ENCODE results near the gene DNAH3. TPM values are rescaled to one million over a fixed set of nuclear protein-coding genes. Genes with fewer than 3 reads are reported as not detected.

The DNAH3 gene
- total and polyA plus RNA-seq, 2 of the 13 experiments (the other 11 are each of a cell fraction or from before 2014, with no cell fraction given) = 0.07 to 0.08 TPM

DNA sequence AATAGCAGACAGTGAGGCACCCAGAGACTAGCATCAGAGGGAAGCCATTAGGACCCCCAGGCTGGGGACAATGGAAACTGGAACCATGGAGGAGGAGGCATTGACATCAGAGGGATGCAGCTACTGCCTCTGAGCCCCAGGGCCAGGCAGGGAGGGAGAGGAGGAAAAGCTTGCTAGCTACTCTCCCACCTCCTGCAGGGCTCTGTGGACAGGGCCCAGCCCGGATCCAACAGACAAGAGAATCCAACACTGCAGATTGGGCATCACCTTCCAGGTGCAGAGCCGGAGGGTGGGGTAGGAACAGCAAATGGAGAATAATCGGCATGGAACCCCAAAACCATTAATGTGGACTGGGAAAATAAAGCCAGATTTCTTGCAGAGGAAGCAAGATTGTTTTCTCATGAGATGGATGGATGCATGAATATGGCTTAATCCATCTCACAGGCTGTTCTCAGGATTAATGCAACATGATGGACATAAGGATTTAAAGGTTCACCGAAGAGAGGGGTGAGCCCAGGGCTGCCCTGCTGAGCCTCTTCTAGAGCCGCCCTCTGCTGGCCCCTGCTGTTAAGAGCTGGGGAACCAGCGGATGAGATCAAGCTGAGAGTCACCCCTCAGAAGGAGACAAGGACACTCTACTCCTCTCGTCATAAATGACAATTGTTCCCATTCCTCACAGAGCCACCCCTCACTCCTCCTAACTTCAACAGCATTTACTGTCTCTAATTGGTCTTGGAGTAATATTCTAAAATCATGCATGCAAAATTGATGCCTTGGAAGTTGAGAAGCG lies 48.8 kb downstream of the DNAH3 start (continued):
- TF ChIP-seq, protein P1, sequence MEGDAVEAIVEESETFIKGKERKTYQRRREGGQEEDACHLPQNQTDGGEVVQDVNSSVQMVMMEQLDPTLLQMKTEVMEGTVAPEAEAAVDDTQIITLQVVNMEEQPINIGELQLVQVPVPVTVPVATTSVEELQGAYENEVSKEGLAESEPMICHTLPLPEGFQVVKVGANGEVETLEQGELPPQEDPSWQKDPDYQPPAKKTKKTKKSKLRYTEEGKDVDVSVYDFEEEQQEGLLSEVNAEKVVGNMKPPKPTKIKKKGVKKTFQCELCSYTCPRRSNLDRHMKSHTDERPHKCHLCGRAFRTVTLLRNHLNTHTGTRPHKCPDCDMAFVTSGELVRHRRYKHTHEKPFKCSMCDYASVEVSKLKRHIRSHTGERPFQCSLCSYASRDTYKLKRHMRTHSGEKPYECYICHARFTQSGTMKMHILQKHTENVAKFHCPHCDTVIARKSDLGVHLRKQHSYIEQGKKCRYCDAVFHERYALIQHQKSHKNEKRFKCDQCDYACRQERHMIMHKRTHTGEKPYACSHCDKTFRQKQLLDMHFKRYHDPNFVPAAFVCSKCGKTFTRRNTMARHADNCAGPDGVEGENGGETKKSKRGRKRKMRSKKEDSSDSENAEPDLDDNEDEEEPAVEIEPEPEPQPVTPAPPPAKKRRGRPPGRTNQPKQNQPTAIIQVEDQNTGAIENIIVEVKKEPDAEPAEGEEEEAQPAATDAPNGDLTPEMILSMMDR (CRISPR knock-in tag; IDR thresholded peaks at IDR 0.05) = peak; percentile 76
- TF ChIP-seq, protein P2, sequence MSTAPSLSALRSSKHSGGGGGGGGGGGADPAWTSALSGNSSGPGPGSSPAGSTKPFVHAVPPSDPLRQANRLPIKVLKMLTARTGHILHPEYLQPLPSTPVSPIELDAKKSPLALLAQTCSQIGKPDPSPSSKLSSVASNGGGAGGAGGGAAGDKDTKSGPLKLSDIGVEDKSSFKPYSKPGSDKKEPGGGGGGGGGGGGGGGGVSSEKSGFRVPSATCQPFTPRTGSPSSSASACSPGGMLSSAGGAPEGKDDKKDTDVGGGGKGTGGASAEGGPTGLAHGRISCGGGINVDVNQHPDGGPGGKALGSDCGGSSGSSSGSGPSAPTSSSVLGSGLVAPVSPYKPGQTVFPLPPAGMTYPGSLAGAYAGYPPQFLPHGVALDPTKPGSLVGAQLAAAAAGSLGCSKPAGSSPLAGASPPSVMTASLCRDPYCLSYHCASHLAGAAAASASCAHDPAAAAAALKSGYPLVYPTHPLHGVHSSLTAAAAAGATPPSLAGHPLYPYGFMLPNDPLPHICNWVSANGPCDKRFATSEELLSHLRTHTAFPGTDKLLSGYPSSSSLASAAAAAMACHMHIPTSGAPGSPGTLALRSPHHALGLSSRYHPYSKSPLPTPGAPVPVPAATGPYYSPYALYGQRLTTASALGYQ (CRISPR knock-in tag; IDR thresholded peaks at IDR 0.05) = no peak
- TF ChIP-seq, protein P3, sequence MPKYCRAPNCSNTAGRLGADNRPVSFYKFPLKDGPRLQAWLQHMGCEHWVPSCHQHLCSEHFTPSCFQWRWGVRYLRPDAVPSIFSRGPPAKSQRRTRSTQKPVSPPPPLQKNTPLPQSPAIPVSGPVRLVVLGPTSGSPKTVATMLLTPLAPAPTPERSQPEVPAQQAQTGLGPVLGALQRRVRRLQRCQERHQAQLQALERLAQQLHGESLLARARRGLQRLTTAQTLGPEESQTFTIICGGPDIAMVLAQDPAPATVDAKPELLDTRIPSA (CRISPR knock-in tag; IDR thresholded peaks at IDR 0.05; ENCODE audit: borderline replicate concordance) = no peak
- TF ChIP-seq RFX1 (IDR thresholded peaks at IDR 0.05) = no peak
- no peak for TF ChIP-seq IRF2 (CRISPR knock-in tag; IDR thresholded peaks at IDR 0.05)
- TF ChIP-seq, protein P4, sequence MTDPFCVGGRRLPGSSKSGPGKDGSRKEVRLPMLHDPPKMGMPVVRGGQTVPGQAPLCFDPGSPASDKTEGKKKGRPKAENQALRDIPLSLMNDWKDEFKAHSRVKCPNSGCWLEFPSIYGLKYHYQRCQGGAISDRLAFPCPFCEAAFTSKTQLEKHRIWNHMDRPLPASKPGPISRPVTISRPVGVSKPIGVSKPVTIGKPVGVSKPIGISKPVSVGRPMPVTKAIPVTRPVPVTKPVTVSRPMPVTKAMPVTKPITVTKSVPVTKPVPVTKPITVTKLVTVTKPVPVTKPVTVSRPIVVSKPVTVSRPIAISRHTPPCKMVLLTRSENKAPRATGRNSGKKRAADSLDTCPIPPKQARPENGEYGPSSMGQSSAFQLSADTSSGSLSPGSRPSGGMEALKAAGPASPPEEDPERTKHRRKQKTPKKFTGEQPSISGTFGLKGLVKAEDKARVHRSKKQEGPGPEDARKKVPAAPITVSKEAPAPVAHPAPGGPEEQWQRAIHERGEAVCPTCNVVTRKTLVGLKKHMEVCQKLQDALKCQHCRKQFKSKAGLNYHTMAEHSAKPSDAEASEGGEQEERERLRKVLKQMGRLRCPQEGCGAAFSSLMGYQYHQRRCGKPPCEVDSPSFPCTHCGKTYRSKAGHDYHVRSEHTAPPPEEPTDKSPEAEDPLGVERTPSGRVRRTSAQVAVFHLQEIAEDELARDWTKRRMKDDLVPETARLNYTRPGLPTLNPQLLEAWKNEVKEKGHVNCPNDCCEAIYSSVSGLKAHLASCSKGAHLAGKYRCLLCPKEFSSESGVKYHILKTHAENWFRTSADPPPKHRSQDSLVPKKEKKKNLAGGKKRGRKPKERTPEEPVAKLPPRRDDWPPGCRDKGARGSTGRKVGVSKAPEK (CRISPR knock-in tag; IDR thresholded peaks at IDR 0.05; ENCODE audit: borderline replicate concordance) = no peak
- TF ChIP-seq, protein P5, sequence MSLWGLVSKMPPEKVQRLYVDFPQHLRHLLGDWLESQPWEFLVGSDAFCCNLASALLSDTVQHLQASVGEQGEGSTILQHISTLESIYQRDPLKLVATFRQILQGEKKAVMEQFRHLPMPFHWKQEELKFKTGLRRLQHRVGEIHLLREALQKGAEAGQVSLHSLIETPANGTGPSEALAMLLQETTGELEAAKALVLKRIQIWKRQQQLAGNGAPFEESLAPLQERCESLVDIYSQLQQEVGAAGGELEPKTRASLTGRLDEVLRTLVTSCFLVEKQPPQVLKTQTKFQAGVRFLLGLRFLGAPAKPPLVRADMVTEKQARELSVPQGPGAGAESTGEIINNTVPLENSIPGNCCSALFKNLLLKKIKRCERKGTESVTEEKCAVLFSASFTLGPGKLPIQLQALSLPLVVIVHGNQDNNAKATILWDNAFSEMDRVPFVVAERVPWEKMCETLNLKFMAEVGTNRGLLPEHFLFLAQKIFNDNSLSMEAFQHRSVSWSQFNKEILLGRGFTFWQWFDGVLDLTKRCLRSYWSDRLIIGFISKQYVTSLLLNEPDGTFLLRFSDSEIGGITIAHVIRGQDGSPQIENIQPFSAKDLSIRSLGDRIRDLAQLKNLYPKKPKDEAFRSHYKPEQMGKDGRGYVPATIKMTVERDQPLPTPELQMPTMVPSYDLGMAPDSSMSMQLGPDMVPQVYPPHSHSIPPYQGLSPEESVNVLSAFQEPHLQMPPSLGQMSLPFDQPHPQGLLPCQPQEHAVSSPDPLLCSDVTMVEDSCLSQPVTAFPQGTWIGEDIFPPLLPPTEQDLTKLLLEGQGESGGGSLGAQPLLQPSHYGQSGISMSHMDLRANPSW (CRISPR knock-in tag; IDR thresholded peaks at IDR 0.05; ENCODE audit: borderline replicate concordance) = no peak
- TF ChIP-seq, protein P6, sequence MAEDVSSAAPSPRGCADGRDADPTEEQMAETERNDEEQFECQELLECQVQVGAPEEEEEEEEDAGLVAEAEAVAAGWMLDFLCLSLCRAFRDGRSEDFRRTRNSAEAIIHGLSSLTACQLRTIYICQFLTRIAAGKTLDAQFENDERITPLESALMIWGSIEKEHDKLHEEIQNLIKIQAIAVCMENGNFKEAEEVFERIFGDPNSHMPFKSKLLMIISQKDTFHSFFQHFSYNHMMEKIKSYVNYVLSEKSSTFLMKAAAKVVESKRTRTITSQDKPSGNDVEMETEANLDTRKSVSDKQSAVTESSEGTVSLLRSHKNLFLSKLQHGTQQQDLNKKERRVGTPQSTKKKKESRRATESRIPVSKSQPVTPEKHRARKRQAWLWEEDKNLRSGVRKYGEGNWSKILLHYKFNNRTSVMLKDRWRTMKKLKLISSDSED (CRISPR knock-in tag; IDR thresholded peaks at IDR 0.05) = no peak
- no peak for TF ChIP-seq TBL1XR1 (IDR thresholded peaks at IDR 0.05; ENCODE audit: borderline replicate concordance, low read length, partially characterized antibody)
- TF ChIP-seq ZNF296 (CRISPR knock-in tag; conservative IDR thresholded peaks at IDR 0.05) = no peak
- TF ChIP-seq XRCC5 (optimal IDR thresholded peaks at IDR 0.05; ENCODE audit: low read length) = peak; percentile 83
- TF ChIP-seq TEAD3 (CRISPR knock-in tag; optimal IDR thresholded peaks at IDR 0.05; ENCODE audit: borderline replicate concordance) = no peak
- no peak for TF ChIP-seq JUNB (CRISPR knock-in tag; IDR thresholded peaks at IDR 0.05; ENCODE audit: borderline replicate concordance)
- TF ChIP-seq ELF3 (CRISPR knock-in tag; IDR thresholded peaks at IDR 0.05) = 0 out of 2 replicates have a peak, but pooled peaks have one; percentile 25
- TF ChIP-seq ZBTB42 (CRISPR knock-in tag; IDR thresholded peaks at IDR 0.05) = no peak
- no peak for TF ChIP-seq FLYWCH1 (CRISPR knock-in tag; IDR thresholded peaks at IDR 0.05)
- TF ChIP-seq SMYD3 (CRISPR knock-in tag; IDR thresholded peaks at IDR 0.05) = no peak
- no peak for TF ChIP-seq ZNF136 (CRISPR knock-in tag; IDR thresholded peaks at IDR 0.05; ENCODE audit: low read depth)

Data from HepG2 (cell line).